ENCODE results near the gene CCBE1.

CCBE1 gene

DNA sequence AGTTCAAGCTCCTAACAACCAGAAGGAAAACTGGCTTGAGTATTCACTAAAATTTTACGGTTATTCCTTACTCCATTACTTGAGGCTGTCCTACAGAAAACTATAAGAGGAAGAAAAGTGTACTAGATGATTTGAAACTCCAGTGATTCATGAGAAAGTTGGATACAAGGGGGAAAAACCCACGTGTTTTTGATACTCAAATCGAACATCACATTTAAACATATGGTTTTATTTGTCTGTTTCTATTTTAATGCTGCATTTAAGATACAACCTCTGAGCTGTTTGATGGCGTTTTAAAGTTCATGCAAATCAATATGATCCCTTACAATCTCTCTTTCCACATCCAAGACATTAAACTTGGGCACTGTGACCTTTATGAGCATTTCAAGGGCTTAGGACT lies 213.1 kb downstream of the CCBE1 start:
- TF ChIP-seq, protein P1, sequence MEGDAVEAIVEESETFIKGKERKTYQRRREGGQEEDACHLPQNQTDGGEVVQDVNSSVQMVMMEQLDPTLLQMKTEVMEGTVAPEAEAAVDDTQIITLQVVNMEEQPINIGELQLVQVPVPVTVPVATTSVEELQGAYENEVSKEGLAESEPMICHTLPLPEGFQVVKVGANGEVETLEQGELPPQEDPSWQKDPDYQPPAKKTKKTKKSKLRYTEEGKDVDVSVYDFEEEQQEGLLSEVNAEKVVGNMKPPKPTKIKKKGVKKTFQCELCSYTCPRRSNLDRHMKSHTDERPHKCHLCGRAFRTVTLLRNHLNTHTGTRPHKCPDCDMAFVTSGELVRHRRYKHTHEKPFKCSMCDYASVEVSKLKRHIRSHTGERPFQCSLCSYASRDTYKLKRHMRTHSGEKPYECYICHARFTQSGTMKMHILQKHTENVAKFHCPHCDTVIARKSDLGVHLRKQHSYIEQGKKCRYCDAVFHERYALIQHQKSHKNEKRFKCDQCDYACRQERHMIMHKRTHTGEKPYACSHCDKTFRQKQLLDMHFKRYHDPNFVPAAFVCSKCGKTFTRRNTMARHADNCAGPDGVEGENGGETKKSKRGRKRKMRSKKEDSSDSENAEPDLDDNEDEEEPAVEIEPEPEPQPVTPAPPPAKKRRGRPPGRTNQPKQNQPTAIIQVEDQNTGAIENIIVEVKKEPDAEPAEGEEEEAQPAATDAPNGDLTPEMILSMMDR (IDR thresholded peaks at IDR 0.05; ENCODE audit: low read length, missing control alignments) = no peak
- no peak overlapping the region for H3K4me3 ChIP-seq (replicated peaks; ENCODE audit: low read depth, low read length)
- DNase-seq (ENCODE audit: low read depth) = no peak

DNA sequence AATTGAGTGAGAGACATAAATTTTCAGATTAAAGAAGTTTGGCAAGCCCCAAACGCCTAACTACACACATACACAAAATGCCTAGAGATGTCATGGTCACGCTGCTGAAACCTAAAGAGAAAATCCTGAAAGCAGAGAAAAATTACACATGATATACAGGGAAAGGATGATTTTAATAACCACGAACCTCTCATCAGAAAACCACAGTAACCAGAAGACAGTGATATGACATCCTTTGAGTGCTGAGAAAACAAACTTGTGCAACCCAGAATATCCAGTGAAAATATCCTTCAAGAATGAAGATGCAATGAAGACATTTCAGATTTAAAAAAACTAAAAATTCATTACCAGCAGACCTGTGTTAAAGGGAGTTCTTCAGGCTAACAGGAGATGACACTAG lies 215.8 kb downstream of the CCBE1 start:
- H3K4me3 ChIP-seq (replicated peaks; ENCODE audit: low read depth, low read length) = no peak overlapping the region
- TF ChIP-seq, protein P1 (IDR thresholded peaks at IDR 0.05; ENCODE audit: low read length, missing control alignments) = no peak
- no peak for DNase-seq (ENCODE audit: low read depth)

DNA sequence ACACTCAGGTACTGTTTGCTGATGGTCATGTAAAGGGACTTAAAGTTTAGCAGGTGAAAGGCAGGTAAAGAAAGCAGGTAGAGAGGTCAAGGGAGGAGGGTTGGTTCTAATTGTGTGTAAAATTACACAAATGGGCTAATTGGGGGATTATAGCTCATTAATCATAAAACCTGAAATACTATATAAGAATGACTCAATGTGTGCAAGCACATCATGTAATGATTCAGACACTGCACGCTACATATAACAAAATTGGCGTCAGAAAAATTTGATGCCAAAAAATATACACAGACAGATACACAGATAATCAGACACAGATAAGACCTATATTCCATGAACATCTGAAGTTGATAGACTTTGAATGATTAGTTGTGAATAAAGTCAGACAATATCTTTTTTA lies 217.4 kb downstream of the CCBE1 start:
- no peak for DNase-seq (ENCODE audit: low read depth)
- TF ChIP-seq, protein P1 (IDR thresholded peaks at IDR 0.05; ENCODE audit: low read length, missing control alignments) = no peak
- H3K4me3 ChIP-seq (replicated peaks; ENCODE audit: low read depth, low read length) = no peak overlapping the region

DNA sequence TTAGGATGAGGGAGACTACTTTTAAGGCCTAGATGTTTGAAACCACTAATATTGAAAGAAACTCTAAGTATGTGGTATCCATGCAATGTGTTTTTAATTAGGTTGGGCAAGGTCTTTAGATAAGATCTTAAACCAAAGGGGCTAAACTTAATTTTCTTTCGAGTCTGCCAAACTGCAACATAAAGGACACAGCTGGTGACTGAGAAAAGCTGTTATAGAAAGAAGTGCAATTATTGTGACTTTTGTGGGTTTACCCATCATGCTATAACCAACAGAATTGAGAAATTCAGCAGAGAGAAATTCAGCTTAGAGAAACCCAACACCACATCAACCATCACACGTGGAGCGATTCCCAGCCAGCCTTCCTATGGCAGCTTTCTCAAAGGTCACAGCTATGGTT lies 218.6 kb downstream of the CCBE1 start:
- no peak overlapping the region for H3K4me3 ChIP-seq (replicated peaks; ENCODE audit: low read depth, low read length)
- no peak for DNase-seq (ENCODE audit: low read depth)
- TF ChIP-seq, protein P1 (IDR thresholded peaks at IDR 0.05; ENCODE audit: low read length, missing control alignments) = no peak

DNA sequence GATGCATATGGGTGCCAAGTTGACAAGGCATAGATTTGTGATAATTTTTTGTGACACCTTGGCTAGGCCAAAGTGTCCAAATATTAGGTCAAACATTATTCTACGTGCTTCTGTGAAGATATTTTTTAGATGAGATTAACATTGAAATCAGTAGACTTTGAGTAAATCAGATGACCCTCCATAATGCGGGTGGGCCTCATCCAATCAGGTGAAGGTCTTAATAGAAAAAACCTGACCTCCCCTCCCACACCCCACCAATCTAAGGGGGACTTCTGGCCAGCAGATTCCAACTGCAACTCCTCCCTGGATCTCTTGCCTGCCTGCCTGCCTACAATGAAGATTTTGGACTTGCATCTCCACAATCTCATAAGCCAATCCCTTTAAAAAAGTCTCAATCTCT lies 219.4 kb downstream of the CCBE1 start:
- H3K4me3 ChIP-seq (replicated peaks; ENCODE audit: low read depth, low read length) = no peak overlapping the region
- DNase-seq (ENCODE audit: low read depth) = no peak
- TF ChIP-seq, protein P1 (IDR thresholded peaks at IDR 0.05; ENCODE audit: low read length, missing control alignments) = no peak

DNA sequence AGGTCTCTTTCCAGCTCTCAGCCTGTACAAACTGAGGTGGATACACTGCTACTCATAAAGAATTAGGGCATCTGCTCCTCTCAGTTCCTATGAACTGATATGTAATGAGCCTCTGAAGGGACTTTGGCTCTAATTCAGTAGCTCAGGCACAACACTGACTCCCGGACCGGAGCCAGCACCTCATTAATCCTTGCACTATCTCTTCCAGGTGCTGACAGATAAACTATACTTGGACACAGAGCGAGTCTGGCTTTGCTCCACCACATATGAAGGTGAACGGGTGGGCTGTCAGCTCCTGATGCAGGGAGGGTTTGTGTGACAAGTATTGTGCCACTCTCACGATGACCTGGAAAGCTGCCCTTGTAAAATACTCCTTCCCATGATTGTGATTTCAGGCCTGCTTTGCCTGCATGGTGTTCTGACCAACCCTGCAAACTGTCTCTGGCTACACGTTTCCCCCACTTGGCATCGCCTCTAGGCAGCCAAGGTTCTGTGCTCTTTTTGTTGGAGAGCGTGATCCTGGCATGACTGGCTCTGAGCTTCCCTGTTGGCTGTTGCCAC lies 226.6 kb downstream of the CCBE1 start:
- TF ChIP-seq, protein P1 (IDR thresholded peaks at IDR 0.05; ENCODE audit: low read length, missing control alignments) = no peak
- DNase-seq (ENCODE audit: low read depth) = no peak
- H3K4me3 ChIP-seq (replicated peaks; ENCODE audit: low read depth, low read length) = no peak overlapping the region

DNA sequence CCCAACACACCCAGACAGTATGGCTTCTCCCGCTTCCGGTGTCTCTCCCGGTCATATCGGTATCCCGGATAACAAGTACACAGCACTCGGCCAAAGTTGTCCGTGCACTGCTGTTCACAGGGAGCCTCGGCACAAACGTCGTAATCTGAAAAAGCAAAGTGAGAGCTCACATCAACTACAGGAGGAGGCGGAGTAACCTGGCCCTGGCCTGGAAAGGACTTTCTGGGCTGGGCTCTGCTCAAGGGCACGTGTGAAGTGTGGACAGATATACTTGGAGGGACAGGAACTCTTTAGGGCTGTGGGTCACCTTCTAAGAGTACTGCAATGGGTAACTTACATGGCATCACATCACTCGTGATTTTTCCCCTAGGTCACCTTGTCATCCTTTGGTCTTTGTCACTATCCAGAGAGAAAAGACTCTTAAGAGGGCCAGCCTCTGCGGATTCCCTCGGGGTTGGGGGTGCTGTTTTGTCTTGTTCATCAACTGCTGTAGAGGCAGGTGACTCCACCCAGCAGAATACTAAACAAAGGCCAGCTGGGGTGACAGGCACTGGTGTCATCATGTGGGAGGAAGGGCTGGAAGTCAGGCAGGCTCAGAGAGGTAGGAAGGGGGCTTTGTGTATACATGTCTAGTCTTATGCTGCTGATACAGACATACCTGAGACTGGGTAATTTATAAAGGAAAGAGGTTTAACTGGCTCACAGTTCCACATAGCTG lies 227.6 kb downstream of the CCBE1 start:
- TF ChIP-seq, protein P1 (IDR thresholded peaks at IDR 0.05; ENCODE audit: low read length, missing control alignments) = no peak
- no peak for DNase-seq (ENCODE audit: low read depth)

More for the DNA sequence above, 227.6 kb downstream of the CCBE1 start:
- H3K4me3 ChIP-seq (replicated peaks; ENCODE audit: low read depth, low read length) = no peak overlapping the region

All from fibroblast of pulmonary artery (primary cell).